NB4 (cell line): Measurements from ENCODE around the gene NEB.

Experiments used
- MYC ChIP-seq: IDR thresholded peaks from 2 replicates; pipeline ENCODE4 v1.6.1; 2011; ENCODE audit warnings: low read depth, low read length
- POLR2A ChIP-seq: IDR thresholded peaks from 2 replicates; pipeline ENCODE4 v1.6.1; 2011; ENCODE audit warnings: mild to moderate bottlenecking; ENCODE audit not compliant: insufficient read length; ENCODE audit errors: extremely low read depth
- TF ChIP-seq, protein P1 (sequence below): IDR thresholded peaks from one replicate; pipeline ENCODE4 v1.5.1; 2012; ENCODE audit warnings: low read depth, low read length
- TF ChIP-seq, protein P2 (sequence below): IDR thresholded peaks from 2 replicates; pipeline ENCODE4 v1.6.1; 2011; ENCODE audit warnings: low read depth, low read length

DNA sequence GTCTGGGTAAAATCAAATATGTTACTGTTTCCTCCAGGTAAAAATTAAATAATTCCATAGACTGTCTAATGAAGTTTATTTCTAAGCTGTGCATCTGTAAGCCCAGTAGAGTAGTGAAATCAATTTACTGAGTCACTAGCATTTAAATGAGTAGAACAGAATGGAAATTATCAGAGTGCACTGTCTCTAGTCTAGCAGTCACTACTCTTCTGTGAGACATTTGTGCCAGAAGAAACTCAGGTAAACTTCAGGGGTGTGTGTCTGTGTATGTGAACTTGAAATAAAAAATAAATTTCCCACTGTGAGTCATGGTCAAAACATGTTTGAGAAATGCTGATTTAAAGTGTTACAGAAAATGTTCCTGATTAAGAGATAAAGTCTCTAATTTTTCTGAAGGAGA, 178.2 kb downstream of the NEB start:
- no peak for TF ChIP-seq POLR2A
- TF ChIP-seq, protein P1, sequence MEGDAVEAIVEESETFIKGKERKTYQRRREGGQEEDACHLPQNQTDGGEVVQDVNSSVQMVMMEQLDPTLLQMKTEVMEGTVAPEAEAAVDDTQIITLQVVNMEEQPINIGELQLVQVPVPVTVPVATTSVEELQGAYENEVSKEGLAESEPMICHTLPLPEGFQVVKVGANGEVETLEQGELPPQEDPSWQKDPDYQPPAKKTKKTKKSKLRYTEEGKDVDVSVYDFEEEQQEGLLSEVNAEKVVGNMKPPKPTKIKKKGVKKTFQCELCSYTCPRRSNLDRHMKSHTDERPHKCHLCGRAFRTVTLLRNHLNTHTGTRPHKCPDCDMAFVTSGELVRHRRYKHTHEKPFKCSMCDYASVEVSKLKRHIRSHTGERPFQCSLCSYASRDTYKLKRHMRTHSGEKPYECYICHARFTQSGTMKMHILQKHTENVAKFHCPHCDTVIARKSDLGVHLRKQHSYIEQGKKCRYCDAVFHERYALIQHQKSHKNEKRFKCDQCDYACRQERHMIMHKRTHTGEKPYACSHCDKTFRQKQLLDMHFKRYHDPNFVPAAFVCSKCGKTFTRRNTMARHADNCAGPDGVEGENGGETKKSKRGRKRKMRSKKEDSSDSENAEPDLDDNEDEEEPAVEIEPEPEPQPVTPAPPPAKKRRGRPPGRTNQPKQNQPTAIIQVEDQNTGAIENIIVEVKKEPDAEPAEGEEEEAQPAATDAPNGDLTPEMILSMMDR: no peak
- TF ChIP-seq, protein P2, sequence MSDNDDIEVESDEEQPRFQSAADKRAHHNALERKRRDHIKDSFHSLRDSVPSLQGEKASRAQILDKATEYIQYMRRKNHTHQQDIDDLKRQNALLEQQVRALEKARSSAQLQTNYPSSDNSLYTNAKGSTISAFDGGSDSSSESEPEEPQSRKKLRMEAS: no peak
- no peak for TF ChIP-seq MYC
